ENCODE results near the gene PER2. TPM values are rescaled to one million over a fixed set of nuclear protein-coding genes. Genes with fewer than 3 reads are reported as not detected.
A peak's percentile ranks its signal among the peaks of the same experiment; 100 is the strongest.

Gene PER2
- total and polyA plus RNA-seq, 2 donors (not counting 3 experiments of a cell fraction or from before 2014, with no cell fraction given): 0.86 to 3.8 TPM

DNA sequence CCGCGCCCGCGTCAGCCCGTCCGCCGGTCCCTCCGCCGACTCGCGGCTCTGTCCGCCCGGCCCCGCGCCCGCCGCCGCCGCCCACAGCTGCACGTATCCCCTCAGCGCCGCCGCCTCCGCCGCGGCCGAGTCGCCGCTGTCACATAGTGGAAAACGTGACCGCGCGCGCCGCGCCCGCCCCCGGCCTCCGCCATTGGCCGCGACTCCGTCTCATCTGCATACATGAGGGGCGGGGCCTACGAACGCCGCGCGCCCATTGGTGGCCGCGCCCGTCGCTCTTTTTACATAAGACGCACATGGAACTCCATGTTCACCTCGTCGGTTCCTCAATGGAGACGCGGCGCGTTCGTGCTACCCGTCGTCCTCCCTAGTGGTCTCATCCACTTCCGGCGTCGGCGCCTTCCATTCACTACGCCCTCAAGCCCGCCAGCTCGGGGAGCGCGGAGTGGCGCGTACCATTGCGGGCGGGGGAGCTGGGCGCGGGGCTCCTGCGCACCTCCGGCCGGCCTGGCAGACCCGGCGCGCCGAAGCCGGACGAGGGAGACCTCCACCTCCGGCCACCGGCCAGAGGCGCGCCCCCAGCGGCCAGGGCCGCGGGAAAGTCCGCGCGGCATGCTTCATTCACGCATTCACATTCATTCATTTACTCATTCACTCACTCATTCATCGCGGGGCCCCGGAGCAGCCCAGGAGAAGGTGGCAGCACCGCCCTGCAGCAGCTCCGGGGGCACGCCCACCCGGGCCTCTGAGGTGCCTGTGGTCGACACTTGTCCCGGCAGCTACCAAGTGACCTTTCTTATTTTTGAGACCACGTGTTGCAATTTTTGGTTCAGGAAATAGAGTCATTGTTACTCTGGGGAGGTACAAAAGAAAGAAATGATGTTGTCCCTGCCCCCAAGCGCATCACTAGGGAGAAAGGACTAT is 502 bp upstream of the PER2 start:
- Histone ChIP-seq H3K36me3 (ENCODE audit: control insufficient read depth in 2 of 2, extremely low read depth in 1 of 2, insufficient read depth in 2 of 2, low read length in 2 of 2) (no peaks in the 10 kb centered on the region), H3K9me1 (replicated peaks; ENCODE audit: control insufficient read depth, extremely low read depth, insufficient read depth, low read length) (no peaks in the 10 kb centered on the region), H3K4me1 (ENCODE audit: control insufficient read depth, extremely low read depth, insufficient read depth, low read length) (peaks cover 14% of the 10 kb centered on the region), H3K4me3 (replicated peaks in 1 of 3; ENCODE audit: insufficient read depth in 1 of 3, low read depth in 1 of 3, low read length in 3 of 3) (peak overlapping the region; percentile 22 to 79 (median 48)), H3K9ac (replicated peaks; ENCODE audit: extremely low read depth, insufficient read depth, low read length) (peak overlapping the region; percentile 78), H2AFZ (ENCODE audit: low read depth, low read length) (peak overlapping the region; percentile 53), H3K4me2 (ENCODE audit: insufficient read depth, low read length) (peak overlapping the region; percentile 71), H4K20me1 (replicated peaks; ENCODE audit: control insufficient read depth, extremely low read depth, insufficient read depth, low read length) (no peaks in the 10 kb centered on the region), H3K9me3 (replicated peaks; ENCODE audit: control insufficient read depth, insufficient read depth, low read length) (no peaks in the 10 kb centered on the region), H3K79me2 (ENCODE audit: control insufficient read depth, insufficient read depth, low read length) (no peaks in the 10 kb centered on the region), H3K27me3 (ENCODE audit: control insufficient read depth in 2 of 2, insufficient read depth in 2 of 2, low read length in 2 of 2) (no peaks in the 10 kb centered on the region), H3K27ac (ENCODE audit: insufficient read depth, low read depth, low read length) (peak overlapping the region; percentile 56)
- dilution Hi-C loops (cut with MboI; ENCODE audit: extremely low pct_ligation_motif_present, low sequenced_read_pairs): no loop called here
- DNase-seq (ENCODE audit: low read depth, low spot score): peak; percentile 99
- intact Hi-C loops (cut with micrococcal nuclease): loop anchor here (1.0 kb wide), 2 partner anchors 26 to 31 kb away; partner anchors contain the start of gene TRAF3IP1
- peak; percentile 96 for FAIRE-seq
- ChIA-PET CTCF (interaction anchor here (1.2 to 6.4 kb wide), 5 partner anchors 16 to 68 kb away, joined by 3 to 39 read pairs (median 4); no protein-coding TSS in a partner anchor), POLR2A (no interaction called here)
- no TSS peak for BruUV-seq (replicated peaks)
- no peak for TF ChIP-seq EZH2 (IDR thresholded peaks at IDR 0.05; ENCODE audit: borderline replicate concordance, low read depth, low read length, severe bottlenecking)
- TF ChIP-seq FOS (IDR thresholded peaks at IDR 0.05; ENCODE audit: borderline replicate concordance, insufficient read depth, low read length): no peak
- TF ChIP-seq MYC (IDR thresholded peaks at IDR 0.05; ENCODE audit: low read depth, low read length): no peak
- TF ChIP-seq, protein P1, sequence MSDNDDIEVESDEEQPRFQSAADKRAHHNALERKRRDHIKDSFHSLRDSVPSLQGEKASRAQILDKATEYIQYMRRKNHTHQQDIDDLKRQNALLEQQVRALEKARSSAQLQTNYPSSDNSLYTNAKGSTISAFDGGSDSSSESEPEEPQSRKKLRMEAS (IDR thresholded peaks at IDR 0.05; ENCODE audit: insufficient read depth, insufficient read length): peak; percentile 77
- peak; percentile 78 for TF ChIP-seq POLR2AphosphoS5 (IDR thresholded peaks at IDR 0.05; ENCODE audit: insufficient read depth, low read depth, low read length)
- TF ChIP-seq POLR2A (IDR thresholded peaks at IDR 0.05; ENCODE audit: low read depth, low read length): no peak
- TF ChIP-seq, protein P2, sequence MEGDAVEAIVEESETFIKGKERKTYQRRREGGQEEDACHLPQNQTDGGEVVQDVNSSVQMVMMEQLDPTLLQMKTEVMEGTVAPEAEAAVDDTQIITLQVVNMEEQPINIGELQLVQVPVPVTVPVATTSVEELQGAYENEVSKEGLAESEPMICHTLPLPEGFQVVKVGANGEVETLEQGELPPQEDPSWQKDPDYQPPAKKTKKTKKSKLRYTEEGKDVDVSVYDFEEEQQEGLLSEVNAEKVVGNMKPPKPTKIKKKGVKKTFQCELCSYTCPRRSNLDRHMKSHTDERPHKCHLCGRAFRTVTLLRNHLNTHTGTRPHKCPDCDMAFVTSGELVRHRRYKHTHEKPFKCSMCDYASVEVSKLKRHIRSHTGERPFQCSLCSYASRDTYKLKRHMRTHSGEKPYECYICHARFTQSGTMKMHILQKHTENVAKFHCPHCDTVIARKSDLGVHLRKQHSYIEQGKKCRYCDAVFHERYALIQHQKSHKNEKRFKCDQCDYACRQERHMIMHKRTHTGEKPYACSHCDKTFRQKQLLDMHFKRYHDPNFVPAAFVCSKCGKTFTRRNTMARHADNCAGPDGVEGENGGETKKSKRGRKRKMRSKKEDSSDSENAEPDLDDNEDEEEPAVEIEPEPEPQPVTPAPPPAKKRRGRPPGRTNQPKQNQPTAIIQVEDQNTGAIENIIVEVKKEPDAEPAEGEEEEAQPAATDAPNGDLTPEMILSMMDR (IDR thresholded peaks at IDR 0.05; ENCODE audit: extremely low read depth in 1 of 2, insufficient read depth in 1 of 2, low read depth in 1 of 2, low read length in 2 of 2): peak; percentile 33 to 52
